CD4-positive, alpha-beta T cell (primary cell): Measurements from ENCODE around the gene ARHGAP31. TPM values are rescaled to one million over a fixed set of nuclear protein-coding genes. Genes with fewer than 3 reads are reported as not detected.
"Not testable (repeated sequence)": the region's sequence is repeated elsewhere in the genome, so short reads cannot be mapped to it uniquely, and the experiment has no call there.

Source experiments
- ATAC-seq: fragments of 200-7000 bp; cut with Tn5 transposase; one replicate; pipeline ENCODE4 v1.10.0; 2022; ENCODE audit warnings: mild to moderate bottlenecking; ENCODE audit not compliant: poor library complexity
- CTCF ChIA-PET: fragments of 350-600 bp; sonication (Branson Sonifier 250); formaldehyde crosslinking; loops from one replicate; lab custom pipeline; 2021; ENCODE audit warnings: antibody characterized with exemption, inconsistent platforms; lab: Charles Lee
- POLR2A ChIA-PET: fragments of 350-600 bp; sonication (Branson Sonifier 250); formaldehyde crosslinking; loops from one replicate; lab custom pipeline; 2021; ENCODE audit warnings: antibody characterized with exemption, inconsistent platforms; lab: Charles Lee
- DNase-seq, 14 experiments: peaks; one replicate each; pipeline ENCODE4 v3.0.0-alpha.2; 2013 to 2020; ENCODE audit warnings: mixed read lengths in 2 of 14
- H3K27ac ChIP-seq, 2 donors: one replicate each; pipeline versions ENCODE4 v1.5.1 to v1.7.0; 2013; ENCODE audit warnings: low read length in 2 of 2, low read depth in 1 of 2, mild to moderate bottlenecking in 1 of 2
- H3K27me3 ChIP-seq, 2 experiments: 1 replicate in 1 of 2; 2 replicates in 1 of 2; pipeline versions ENCODE4 v1.6.1 to v1.7.0; 2013; ENCODE audit warnings: low read length in 2 of 2, control low read depth in 1 of 2, mild to moderate bottlenecking in 1 of 2, moderate library complexity in 1 of 2; ENCODE audit not compliant: insufficient read depth in 2 of 2, control insufficient read depth in 1 of 2
- H3K36me3 ChIP-seq: one replicate; pipeline ENCODE4 v1.6.1; 2013; ENCODE audit warnings: low read length, control low read depth; ENCODE audit not compliant: insufficient read depth
- H3K4me1 ChIP-seq: one replicate; pipeline ENCODE4 v1.6.1; 2013; ENCODE audit warnings: low read length, control low read depth; ENCODE audit not compliant: insufficient read depth
- H3K4me3 ChIP-seq: one replicate; pipeline ENCODE4 v1.5.1; 2013; ENCODE audit warnings: mild to moderate bottlenecking, low read length, moderate library complexity
- H3K9me3 ChIP-seq, 2 experiments: 1 replicate in 1 of 2; 2 replicates in 1 of 2; pipeline versions ENCODE4 v1.6.1 to v1.7.0; 2013; ENCODE audit warnings: low read length in 2 of 2, mild to moderate bottlenecking in 2 of 2, control low read depth in 1 of 2, moderate library complexity in 1 of 2; ENCODE audit not compliant: control insufficient read depth in 1 of 2, insufficient read depth in 1 of 2
- H3K27ac Mint-ChIP-seq: one replicate; pipeline ENCODE4 v1.8.0; 2020; ENCODE audit warnings: mixed read lengths
- H3K27me3 Mint-ChIP-seq: one replicate; pipeline ENCODE4 v1.8.0; 2021; ENCODE audit warnings: mixed read lengths
- H3K36me3 Mint-ChIP-seq: one replicate; pipeline ENCODE4 v1.8.0; 2021; ENCODE audit warnings: low read depth, mixed read lengths
- H3K4me1 Mint-ChIP-seq: one replicate; pipeline ENCODE4 v1.8.0; 2021; ENCODE audit warnings: low read depth, mixed read lengths
- H3K4me3 Mint-ChIP-seq: one replicate; pipeline ENCODE4 v1.8.0; 2020; ENCODE audit warnings: mild to moderate bottlenecking, mixed read lengths
- H3K9me3 Mint-ChIP-seq: one replicate; pipeline ENCODE4 v1.8.0; 2020; ENCODE audit warnings: mixed read lengths
- intact Hi-C, 2 experiments: fragments of 100-400 bp; cut with DNase I in 1 of 2; cut with micrococcal nuclease in 1 of 2; formaldehyde crosslinking; loops; one replicate each; pipeline versions ENCODE4 v1.15.1 to v1.9.0; 2023 to 2025; cut with DNase I, micrococcal nuclease
- total RNA-seq, 174 experiments: library from RNA in 2 of 174; stranded (reverse) in 2 of 174; gene quantifications; one replicate each; pipeline ENCODE4 v1.2.3 and lab custom pipeline; 2021 to 2026
- TF ChIP-seq, protein P1 (sequence below): fragments of 200-600 bp; IDR thresholded peaks from one replicate; pipeline ENCODE4 v1.8.0; 2022; ENCODE audit warnings: antibody characterized with exemption, mild to moderate bottlenecking

Gene ARHGAP31
- total RNA-seq, 2 experiments from 2014 or later, result 2.4 to 2.9 TPM

DNA sequence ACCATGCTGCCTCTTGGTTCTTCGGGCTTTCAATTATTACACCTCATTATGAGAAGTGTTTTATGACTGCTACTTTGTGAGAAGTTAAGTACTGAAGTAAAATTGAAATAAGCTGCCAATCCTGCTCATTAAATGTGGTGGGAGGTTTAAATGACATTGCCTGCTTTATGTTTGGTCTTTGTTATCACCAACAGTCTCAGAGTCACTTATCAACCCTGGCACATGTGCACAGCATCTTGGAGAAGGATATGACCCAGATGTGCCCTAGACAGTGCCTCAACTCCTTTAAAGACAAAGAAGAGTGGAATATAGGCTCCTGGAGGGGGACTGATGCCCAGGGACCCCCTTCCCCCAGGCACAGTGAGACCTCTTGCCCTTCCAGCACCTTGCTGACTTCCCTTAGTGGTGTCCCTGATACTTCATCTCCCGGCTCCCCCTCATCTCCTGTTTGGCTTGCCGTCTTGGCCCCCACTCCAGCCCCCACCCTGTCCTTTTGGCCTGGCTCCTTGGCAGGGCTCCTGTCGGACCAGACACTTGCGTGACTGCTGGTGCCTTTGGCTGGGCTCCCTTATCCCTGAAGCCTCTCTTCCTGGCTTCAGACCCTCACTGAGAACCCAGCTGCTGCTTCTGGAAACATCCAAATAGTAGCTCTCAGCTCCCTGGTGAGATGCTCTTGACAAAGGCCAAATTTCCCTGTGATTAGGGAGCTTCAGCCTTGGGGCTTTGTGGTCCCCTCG, 39.8 kb downstream of the ARHGAP31 start:
- Mint-ChIP-seq H3K36me3 (no peaks in the 10 kb centered on the region), H3K9me3 (no peaks in the 10 kb centered on the region), H3K27me3 (no peaks in the 10 kb centered on the region), H3K4me1 (no peaks in the 10 kb centered on the region), H3K27ac (no peak overlapping the region), H3K4me3 (no peak overlapping the region)
- ChIA-PET CTCF (no interaction called here), POLR2A (no interaction called here)
- TF ChIP-seq, protein P1, sequence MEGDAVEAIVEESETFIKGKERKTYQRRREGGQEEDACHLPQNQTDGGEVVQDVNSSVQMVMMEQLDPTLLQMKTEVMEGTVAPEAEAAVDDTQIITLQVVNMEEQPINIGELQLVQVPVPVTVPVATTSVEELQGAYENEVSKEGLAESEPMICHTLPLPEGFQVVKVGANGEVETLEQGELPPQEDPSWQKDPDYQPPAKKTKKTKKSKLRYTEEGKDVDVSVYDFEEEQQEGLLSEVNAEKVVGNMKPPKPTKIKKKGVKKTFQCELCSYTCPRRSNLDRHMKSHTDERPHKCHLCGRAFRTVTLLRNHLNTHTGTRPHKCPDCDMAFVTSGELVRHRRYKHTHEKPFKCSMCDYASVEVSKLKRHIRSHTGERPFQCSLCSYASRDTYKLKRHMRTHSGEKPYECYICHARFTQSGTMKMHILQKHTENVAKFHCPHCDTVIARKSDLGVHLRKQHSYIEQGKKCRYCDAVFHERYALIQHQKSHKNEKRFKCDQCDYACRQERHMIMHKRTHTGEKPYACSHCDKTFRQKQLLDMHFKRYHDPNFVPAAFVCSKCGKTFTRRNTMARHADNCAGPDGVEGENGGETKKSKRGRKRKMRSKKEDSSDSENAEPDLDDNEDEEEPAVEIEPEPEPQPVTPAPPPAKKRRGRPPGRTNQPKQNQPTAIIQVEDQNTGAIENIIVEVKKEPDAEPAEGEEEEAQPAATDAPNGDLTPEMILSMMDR, result no peak
- no peak for ATAC-seq
- DNase-seq, result no peak
- H3K4me1 ChIP-seq, result no peaks in the 10 kb centered on the region
- H3K36me3 ChIP-seq, result no peaks in the 10 kb centered on the region
- H3K27me3 ChIP-seq, result no peaks in the 10 kb centered on the region
- no peaks in the 10 kb centered on the region for H3K9me3 ChIP-seq
- intact Hi-C loops, result no loop called here
- H3K27ac ChIP-seq, result no peak overlapping the region
- H3K4me3 ChIP-seq, result no peak overlapping the region

DNA sequence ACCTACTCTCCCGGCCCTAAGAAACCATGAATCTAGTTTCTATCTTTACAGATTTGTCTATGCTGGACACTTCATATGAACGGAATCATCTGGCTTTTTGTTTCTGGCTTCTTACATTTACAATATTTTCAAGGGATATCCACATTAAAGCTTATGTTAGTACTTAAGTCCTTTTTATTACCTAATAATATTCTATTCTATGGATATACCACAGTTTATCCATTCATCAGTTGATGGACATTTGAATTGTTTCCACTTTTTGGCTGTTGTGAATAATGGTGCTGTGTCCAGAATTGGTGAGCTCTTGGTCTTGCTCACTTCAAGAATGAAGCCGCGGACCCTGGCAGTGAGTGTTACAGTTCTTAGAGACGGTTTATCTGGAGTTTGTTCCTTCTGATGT, 42.6 kb downstream of the ARHGAP31 start:
- Mint-ChIP-seq H3K9me3 (no peaks in the 10 kb centered on the region), H3K4me3 (no peak overlapping the region), H3K27ac (no peak overlapping the region), H3K27me3 (no peaks in the 10 kb centered on the region), H3K36me3 (no peaks in the 10 kb centered on the region), H3K4me1 (no peaks in the 10 kb centered on the region)
- no peak overlapping the region for H3K4me3 ChIP-seq
- H3K36me3 ChIP-seq, result no peaks in the 10 kb centered on the region
- intact Hi-C loops, result loop anchor here in 1 of 2 experiments (5.0 kb wide), 1 partner anchor 45 kb away; the partner anchor contains the start of gene ARHGAP31
- H3K27me3 ChIP-seq, result no peaks in the 10 kb centered on the region
- H3K27ac ChIP-seq, result no peak overlapping the region
- no peaks in the 10 kb centered on the region for H3K9me3 ChIP-seq
- TF ChIP-seq, protein P1, result no peak
- ChIA-PET CTCF (no interaction called here), POLR2A (interaction anchor here (0.6 kb wide), 1 partner anchor 44 kb away, joined by 3 read pairs; no protein-coding TSS in a partner anchor)
- no peaks in the 10 kb centered on the region for H3K4me1 ChIP-seq
- no peak for ATAC-seq
- no peak for DNase-seq

- H3K4me1 Mint-ChIP-seq, H3K4me3 Mint-ChIP-seq, H3K27me3 Mint-ChIP-seq, DNase-seq, CTCF ChIA-PET, H3K9me3 ChIP-seq, H3K27ac ChIP-seq, H3K4me3 ChIP-seq, ATAC-seq, H3K27me3 ChIP-seq, H3K36me3 Mint-ChIP-seq, H3K9me3 Mint-ChIP-seq, POLR2A ChIA-PET, H3K4me1 ChIP-seq, H3K36me3 ChIP-seq, H3K27ac Mint-ChIP-seq: not testable (repeated sequence)
- intact Hi-C loops, result loop anchor here in 1 of 2 experiments (5.0 kb wide), 1 partner anchor 45 kb away; the partner anchor contains the start of gene ARHGAP31
Observed at GRCh38 chr3:119337407-119337806, 43.2 kb downstream of the ARHGAP31 start.
